Neural crest cell (in vitro differentiated cells): ENCODE data around the gene COLEC12. TPM values are rescaled to one million over a fixed set of nuclear protein-coding genes. Genes with fewer than 3 reads are reported as not detected.

ENCODE experiments used
- DNase-seq: peaks from one replicate; pipeline ENCODE4 v3.0.0; 2021; ENCODE audit warnings: low read depth, mixed read lengths, low spot score
- H3K27ac Mint-ChIP-seq: one replicate; pipeline ENCODE4 v1.8.0; 2021; ENCODE audit warnings: mild to moderate bottlenecking, mixed read lengths; ENCODE audit not compliant: unreplicated experiment
- H3K27me3 Mint-ChIP-seq: 2 replicates; pipeline ENCODE4 v1.8.0; 2021; ENCODE audit warnings: low read depth, mild to moderate bottlenecking, mixed read lengths
- H3K36me3 Mint-ChIP-seq: 2 replicates; pipeline ENCODE4 v1.8.0; 2021; ENCODE audit warnings: low read depth, mild to moderate bottlenecking, mixed read lengths
- H3K4me1 Mint-ChIP-seq: 2 replicates; pipeline ENCODE4 v1.8.0; 2021; ENCODE audit warnings: mixed read lengths
- H3K4me3 Mint-ChIP-seq: one replicate; pipeline ENCODE4 v1.8.0; 2021; ENCODE audit warnings: mild to moderate bottlenecking, mixed read lengths
- H3K9me3 Mint-ChIP-seq: 2 replicates; pipeline ENCODE4 v1.8.0; 2021; ENCODE audit warnings: mixed read lengths
- CTCF ChIP-seq: fragments of 200-600 bp; sonication (generic); conservative IDR thresholded peaks from 2 replicates; pipeline ENCODE4 v1.5.0; 2021; ENCODE audit warnings: antibody characterized with exemption, mild to moderate bottlenecking
- total RNA-seq: library from RNA; stranded (reverse); gene quantifications from 2 replicates; pipeline ENCODE4 v1.2.1, GENCODE V29; 2021

The COLEC12 gene
- total RNA-seq, 1 donor from 2014 or later = 1.7 TPM

- DNase-seq = no peak
- no peaks in the 10 kb centered on the region for H3K27me3 Mint-ChIP-seq
- H3K36me3 Mint-ChIP-seq = no peaks in the 10 kb centered on the region
- peaks cover 12% of the 10 kb centered on the region for H3K4me1 Mint-ChIP-seq
- H3K9me3 Mint-ChIP-seq = no peaks in the 10 kb centered on the region
- no peak overlapping the region for H3K27ac Mint-ChIP-seq
- no peak for TF ChIP-seq CTCF
- H3K4me3 Mint-ChIP-seq = no peak overlapping the region
These were observed 227.0 kb downstream of the COLEC12 start for GRCh38 chr18:273525-273924.

DNA sequence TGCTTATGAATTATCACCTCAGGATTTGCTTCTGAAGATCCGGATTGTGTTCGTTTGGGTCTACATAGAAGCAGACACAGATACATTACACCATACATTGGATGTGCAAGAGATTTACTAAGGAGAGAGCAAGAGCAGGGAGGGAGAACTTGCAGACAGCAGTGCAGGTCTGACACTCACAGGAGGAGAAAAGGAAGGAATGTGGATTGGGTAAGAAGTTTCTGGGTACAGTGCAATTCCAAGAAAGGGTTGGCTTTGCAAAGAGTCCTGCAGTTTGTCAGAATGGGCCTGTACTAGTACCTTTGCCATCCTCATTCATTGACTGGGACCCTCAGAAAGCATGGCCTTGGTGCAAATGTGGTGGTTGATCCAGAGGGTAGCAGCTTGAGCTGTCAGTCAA lies 227.9 kb downstream of the COLEC12 start:
- no peak overlapping the region for H3K4me3 Mint-ChIP-seq
- no peak for DNase-seq
- H3K4me1 Mint-ChIP-seq = peaks cover 17% of the 10 kb centered on the region
- H3K36me3 Mint-ChIP-seq = no peaks in the 10 kb centered on the region
- H3K9me3 Mint-ChIP-seq = no peaks in the 10 kb centered on the region
- no peaks in the 10 kb centered on the region for H3K27me3 Mint-ChIP-seq
- no peak overlapping the region for H3K27ac Mint-ChIP-seq
- no peak for TF ChIP-seq CTCF

- Mint-ChIP-seq H3K4me3 (peak overlapping the region; percentile 100), H3K36me3 (no peaks in the 10 kb centered on the region), H3K27me3 (no peaks in the 10 kb centered on the region), H3K4me1 (peaks cover 27% of the 10 kb centered on the region), H3K27ac (peak overlapping the region; percentile 52), H3K9me3 (no peaks in the 10 kb centered on the region)
- DNase-seq = no peak
- no peak for TF ChIP-seq CTCF
These were observed 230.9 kb downstream of the COLEC12 start for GRCh38 chr18:269480-270095.

GRCh38 chr18:267688-268552 lies 232.6 kb downstream of the COLEC12 start, which contains the start of gene THOC1:
THOC1 (minus strand) TSS chr18:268047; CDS start chr18:268019, 28 bp downstream.
- Mint-ChIP-seq H3K4me1 (peaks cover 27% of the 10 kb centered on the region), H3K27me3 (no peaks in the 10 kb centered on the region), H3K9me3 (no peaks in the 10 kb centered on the region), H3K4me3 (peak within 1 kb of the TSS; percentile 100), H3K36me3 (peaks cover 6% of the 10 kb centered on the region), H3K27ac (peak within 1 kb of the TSS; percentile 99)
- TF ChIP-seq CTCF = no peak
- peak; percentile 82 for DNase-seq

- peak overlapping the region; percentile 100 for H3K4me3 Mint-ChIP-seq
- peaks cover 27% of the 10 kb centered on the region for H3K4me1 Mint-ChIP-seq
- H3K27me3 Mint-ChIP-seq = no peaks in the 10 kb centered on the region
- DNase-seq = no peak
- no peak for TF ChIP-seq CTCF
- peaks cover 6% of the 10 kb centered on the region for H3K36me3 Mint-ChIP-seq
- peak overlapping the region; percentile 99 for H3K27ac Mint-ChIP-seq
- no peaks in the 10 kb centered on the region for H3K9me3 Mint-ChIP-seq
These were observed 233.2 kb downstream of the COLEC12 start for GRCh38 chr18:267380-267687.

Other genes starting within 250 kb of the COLEC12 start
- gene THOC1, start 232.7 kb downstream of the COLEC12 start, total RNA-seq = 77.5 and 77.9 TPM in 2 replicates
- not detected in 2 replicates for gene CETN1, start 79.7 kb upstream of the COLEC12 start, total RNA-seq
- 0.50 and 1.0 TPM in 2 replicates for gene CLUL1, start 96.3 kb upstream of the COLEC12 start, total RNA-seq
- gene TYMS, start 157.0 kb upstream of the COLEC12 start, total RNA-seq = 264 and 268 TPM in 2 replicates
- gene ENOSF1, start 211.9 kb upstream of the COLEC12 start, total RNA-seq = 78.6 and 83.3 TPM in 2 replicates